ENCODE results near the gene ZNF213. TPM values are rescaled to one million over a fixed set of nuclear protein-coding genes. Genes with fewer than 3 reads are reported as not detected.
A peak's percentile ranks its signal among the peaks of the same experiment; 100 is the strongest.

ZNF213 gene
- total RNA-seq, 1 experiment from 2014 or later, result 15.9 TPM

DNA sequence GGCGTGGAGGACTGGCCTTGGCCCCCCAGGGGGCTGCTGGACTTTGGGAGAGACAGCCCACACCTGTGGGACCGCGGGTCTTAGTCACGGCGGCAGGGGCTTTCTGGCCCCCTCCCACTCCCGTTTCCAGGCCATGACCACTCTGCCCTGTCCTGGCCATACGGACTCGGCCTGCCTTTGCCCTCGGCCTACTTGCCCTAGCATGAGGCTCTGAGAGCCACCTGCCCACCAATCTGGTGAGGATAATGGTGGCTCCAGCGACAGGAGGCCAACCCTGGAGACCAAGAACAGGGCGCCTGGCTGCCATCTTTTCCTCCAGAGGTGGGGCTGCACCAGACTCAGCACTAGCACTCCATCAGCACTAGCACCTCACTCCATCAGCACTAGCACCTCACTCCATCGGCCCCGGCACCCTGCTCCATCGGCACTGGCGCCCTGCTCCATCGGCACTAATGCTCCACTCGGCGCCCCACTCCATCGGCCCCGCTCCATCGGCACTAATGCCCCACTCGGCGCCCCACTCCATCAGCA, 7.0 kb downstream of the ZNF213 start:
- ChIA-PET CTCF (no interaction called here), POLR2A (ENCODE audit: unreplicated experiment) (no interaction called here)
- H3K9me2 ChIP-seq (ENCODE audit: insufficient read depth), result no peaks in the 10 kb centered on the region
- intact Hi-C loops (cut with micrococcal nuclease; ENCODE audit: unreplicated experiment), result no loop called here
- no TSS peak for BruUV-seq (replicated peaks)
- no peaks in the 10 kb centered on the region for H3K27me3 ChIP-seq (ENCODE audit: insufficient read depth, low read depth)
- no peak overlapping the region for H3K27ac ChIP-seq
- H3K9me3 ChIP-seq (ENCODE audit: insufficient read depth, low read depth), result no peaks in the 10 kb centered on the region
- no peaks in the 10 kb centered on the region for H3F3A ChIP-seq (ENCODE audit: insufficient read depth, low read depth)
- H2AFZ ChIP-seq, result no peak overlapping the region
- H3K36me3 ChIP-seq (ENCODE audit: low read depth), result no peaks in the 10 kb centered on the region
- peak in 1 of 2 experiments; percentile 28 for DNase-seq
- TF ChIP-seq, protein P1, sequence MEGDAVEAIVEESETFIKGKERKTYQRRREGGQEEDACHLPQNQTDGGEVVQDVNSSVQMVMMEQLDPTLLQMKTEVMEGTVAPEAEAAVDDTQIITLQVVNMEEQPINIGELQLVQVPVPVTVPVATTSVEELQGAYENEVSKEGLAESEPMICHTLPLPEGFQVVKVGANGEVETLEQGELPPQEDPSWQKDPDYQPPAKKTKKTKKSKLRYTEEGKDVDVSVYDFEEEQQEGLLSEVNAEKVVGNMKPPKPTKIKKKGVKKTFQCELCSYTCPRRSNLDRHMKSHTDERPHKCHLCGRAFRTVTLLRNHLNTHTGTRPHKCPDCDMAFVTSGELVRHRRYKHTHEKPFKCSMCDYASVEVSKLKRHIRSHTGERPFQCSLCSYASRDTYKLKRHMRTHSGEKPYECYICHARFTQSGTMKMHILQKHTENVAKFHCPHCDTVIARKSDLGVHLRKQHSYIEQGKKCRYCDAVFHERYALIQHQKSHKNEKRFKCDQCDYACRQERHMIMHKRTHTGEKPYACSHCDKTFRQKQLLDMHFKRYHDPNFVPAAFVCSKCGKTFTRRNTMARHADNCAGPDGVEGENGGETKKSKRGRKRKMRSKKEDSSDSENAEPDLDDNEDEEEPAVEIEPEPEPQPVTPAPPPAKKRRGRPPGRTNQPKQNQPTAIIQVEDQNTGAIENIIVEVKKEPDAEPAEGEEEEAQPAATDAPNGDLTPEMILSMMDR (conservative IDR thresholded peaks at IDR 0.05), result no peak
- no peak for TF ChIP-seq EZH2 (IDR thresholded peaks at IDR 0.05; ENCODE audit: low read depth)
- H4K20me1 ChIP-seq (ENCODE audit: insufficient read depth), result no peaks in the 10 kb centered on the region
- H3K4me1 ChIP-seq (replicated peaks; ENCODE audit: insufficient read depth), result no peaks in the 10 kb centered on the region
- no peak overlapping the region for H3K4me2 ChIP-seq
- H3K79me2 ChIP-seq (ENCODE audit: low read depth), result 0 out of 2 replicates have a peak, but pooled peaks cover 3% of the 10 kb centered on the region
- no peak overlapping the region for H3K4me3 ChIP-seq

DNA sequence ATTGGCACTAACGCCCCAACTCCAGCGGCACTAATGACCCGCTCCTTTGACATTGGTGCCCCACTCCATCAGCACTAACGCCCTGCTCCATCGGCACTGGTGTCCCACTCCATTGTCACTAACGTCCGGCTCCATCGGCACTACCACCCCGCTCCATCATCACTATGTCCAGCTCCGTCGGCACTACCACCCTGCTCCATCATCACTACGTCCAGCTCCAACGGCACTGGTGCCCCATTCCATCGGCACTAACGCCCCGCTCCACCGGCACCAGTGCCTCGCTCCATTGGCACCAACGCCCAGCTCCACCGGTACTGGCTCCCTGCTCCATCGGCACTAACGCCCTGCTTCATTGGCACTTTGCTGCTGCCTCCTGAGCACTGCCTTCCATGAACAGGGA, 7.5 kb downstream of the ZNF213 start:
- CTCF ChIA-PET, result no interaction called here

DNA sequence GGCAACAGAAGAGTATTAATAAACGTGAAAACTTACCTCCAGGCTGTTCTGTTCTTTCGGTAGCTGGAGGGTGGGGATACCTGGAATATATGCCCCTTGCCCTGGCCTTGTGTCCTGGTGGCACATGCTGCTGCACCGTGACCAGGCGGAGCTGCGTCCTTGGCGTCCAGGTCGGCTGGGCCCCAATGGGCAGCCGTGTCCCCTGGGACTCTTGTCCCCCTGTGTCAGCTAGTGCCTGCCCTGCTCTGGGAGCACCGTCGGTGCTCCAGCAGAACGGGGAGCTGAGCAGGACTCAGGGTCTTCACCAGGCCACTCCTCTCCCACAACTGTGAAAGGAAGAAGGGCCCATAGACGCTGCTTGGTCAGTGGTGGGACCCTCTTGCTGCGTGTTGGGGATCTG, 7.9 kb downstream of the ZNF213 start:
- H3K27me3 ChIP-seq (ENCODE audit: insufficient read depth, low read depth), result no peaks in the 10 kb centered on the region
- POLR2A ChIA-PET (ENCODE audit: unreplicated experiment), result no interaction called here
- no peaks in the 10 kb centered on the region for H3K36me3 ChIP-seq (ENCODE audit: low read depth)
- no peaks in the 10 kb centered on the region for H4K20me1 ChIP-seq (ENCODE audit: insufficient read depth)
- BruUV-seq (replicated peaks), result no TSS peak
- no peak overlapping the region for H3K27ac ChIP-seq
- H3K9me3 ChIP-seq (ENCODE audit: insufficient read depth, low read depth), result no peaks in the 10 kb centered on the region
- H3K4me2 ChIP-seq, result no peak overlapping the region
- H3K9me2 ChIP-seq (ENCODE audit: insufficient read depth), result no peaks in the 10 kb centered on the region
- no peaks in the 10 kb centered on the region for H3K4me1 ChIP-seq (replicated peaks; ENCODE audit: insufficient read depth)
- peak in 1 of 2 experiments; percentile 5 for DNase-seq
- H3F3A ChIP-seq (ENCODE audit: insufficient read depth, low read depth), result no peaks in the 10 kb centered on the region
- CTCF ChIA-PET, result no interaction called here
- intact Hi-C loops (cut with micrococcal nuclease; ENCODE audit: unreplicated experiment), result no loop called here
- TF ChIP-seq EZH2 (IDR thresholded peaks at IDR 0.05; ENCODE audit: low read depth), result no peak
- TF ChIP-seq, protein P1 (conservative IDR thresholded peaks at IDR 0.05), result no peak
- no peak overlapping the region for H3K4me3 ChIP-seq
- H2AFZ ChIP-seq, result no peak overlapping the region
- no peaks in the 10 kb centered on the region for H3K79me2 ChIP-seq (ENCODE audit: low read depth)

More for the DNA sequence above, 7.5 kb downstream of the ZNF213 start:
- Histone ChIP-seq H3K4me3 (no peak overlapping the region), H3K27me3 (ENCODE audit: insufficient read depth, low read depth) (no peaks in the 10 kb centered on the region), H3F3A (ENCODE audit: insufficient read depth, low read depth) (no peaks in the 10 kb centered on the region), H3K27ac (no peak overlapping the region), H3K4me1 (replicated peaks; ENCODE audit: insufficient read depth) (no peaks in the 10 kb centered on the region), H3K9me3 (ENCODE audit: insufficient read depth, low read depth) (no peaks in the 10 kb centered on the region), H4K20me1 (ENCODE audit: insufficient read depth) (no peaks in the 10 kb centered on the region), H3K36me3 (ENCODE audit: low read depth) (no peaks in the 10 kb centered on the region), H3K9me2 (ENCODE audit: insufficient read depth) (no peaks in the 10 kb centered on the region), H3K4me2 (no peak overlapping the region), H3K79me2 (ENCODE audit: low read depth) (no peaks in the 10 kb centered on the region), H2AFZ (no peak overlapping the region)
- BruUV-seq (replicated peaks), result no TSS peak
- POLR2A ChIA-PET (ENCODE audit: unreplicated experiment), result no interaction called here
- intact Hi-C loops (cut with micrococcal nuclease; ENCODE audit: unreplicated experiment), result no loop called here
- no peak for TF ChIP-seq EZH2 (IDR thresholded peaks at IDR 0.05; ENCODE audit: low read depth)
- TF ChIP-seq, protein P1 (conservative IDR thresholded peaks at IDR 0.05), result no peak
- DNase-seq, result no peak
